Thoracic aorta (tissue), 2 donors: ENCODE measurements around the gene SGMS1. TPM values are rescaled to one million over a fixed set of nuclear protein-coding genes. Genes with fewer than 3 reads are reported as not detected.

ENCODE experiments used
- ATAC-seq: fragments of 150-250 bp; one replicate; pipeline ENCODE4 v1.8.0; 2017; ENCODE audit warnings: low read depth; ENCODE audit not compliant: insufficient number of reproducible peaks, low FRiP score
- DNase-seq: peaks from one replicate; pipeline ENCODE4 v3.0.0-alpha.2; 2020; ENCODE audit warnings: low spot score
- H3K27ac ChIP-seq, 2 donors: fragments of 200-600 bp; sonication (generic); 1 replicate in 1 of 2; 2 replicates in 1 of 2; pipeline ENCODE4 v1.5.1; 2016; ENCODE audit warnings: mild to moderate bottlenecking in 2 of 2, moderate library complexity in 2 of 2
- H3K27me3 ChIP-seq: fragments of 200-600 bp; sonication (generic); replicated peaks from 2 replicates; pipeline ENCODE4 v1.6.0; 2016; ENCODE audit warnings: mild to moderate bottlenecking; ENCODE audit not compliant: insufficient read depth
- H3K36me3 ChIP-seq: fragments of 200-600 bp; sonication (generic); one replicate; pipeline ENCODE4 v1.5.1; 2016
- H3K4me1 ChIP-seq, 2 donors: fragments of 200-600 bp; sonication (generic); 1 replicate in 1 of 2; 2 replicates in 1 of 2; pipeline versions ENCODE4 v1.5.1 to v1.6.0; 2016; ENCODE audit warnings: low read depth in 2 of 2, mild to moderate bottlenecking in 1 of 2; ENCODE audit not compliant: control insufficient read depth in 1 of 2
- H3K4me3 ChIP-seq: fragments of 200-600 bp; sonication (generic); 2 replicates; pipeline ENCODE4 v1.5.1; 2016; ENCODE audit warnings: mild to moderate bottlenecking
- H3K9me3 ChIP-seq: fragments of 200-600 bp; sonication (generic); 2 replicates; pipeline ENCODE4 v1.5.1; 2016
- total RNA-seq, 2 donors: library from RNA; depleted of rRNA; stranded (reverse); fragments of >200 nt; gene quantifications; one replicate each; pipeline versions ENCODE4 v1.1.0 to v1.2.3, GENCODE V29; 2016
- TF ChIP-seq, protein P1 (sequence below): fragments of 200-600 bp; sonication (generic); IDR thresholded peaks from one replicate; pipeline ENCODE4 v1.5.1; 2019; ENCODE audit warnings: antibody characterized with exemption

The SGMS1 gene
- total RNA-seq, 2 donors from 2014 or later = 60.5 to 92.3 TPM

DNA sequence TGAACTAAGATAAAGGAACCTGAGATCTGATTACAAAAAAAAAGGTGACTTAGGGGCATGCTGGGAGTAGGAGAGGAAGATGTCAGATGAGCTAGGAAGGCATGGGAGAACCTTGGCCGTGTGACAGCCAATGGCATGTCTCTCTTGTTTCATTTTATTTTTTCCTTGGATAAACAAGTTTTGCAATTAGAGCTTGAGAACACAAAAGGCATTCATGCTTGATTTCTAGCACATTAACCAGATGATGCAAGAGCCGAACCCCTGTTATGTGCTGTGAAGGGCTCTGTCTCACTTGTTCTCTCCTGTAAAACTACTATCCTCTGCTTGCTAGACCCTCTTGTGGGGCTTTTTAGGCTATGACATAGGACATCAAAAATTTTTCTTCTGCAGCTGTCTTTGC is 238.1 kb downstream of the SGMS1 start:
- Histone ChIP-seq H3K27me3 (no peaks in the 10 kb centered on the region), H3K4me1 (peaks cover 12 to 20% of the 10 kb centered on the region in 2 donors), H3K36me3 (no peaks in the 10 kb centered on the region), H3K9me3 (no peaks in the 10 kb centered on the region), H3K27ac (no peak overlapping the region), H3K4me3 (no peak overlapping the region)
- no peak for DNase-seq
- TF ChIP-seq, protein P1, sequence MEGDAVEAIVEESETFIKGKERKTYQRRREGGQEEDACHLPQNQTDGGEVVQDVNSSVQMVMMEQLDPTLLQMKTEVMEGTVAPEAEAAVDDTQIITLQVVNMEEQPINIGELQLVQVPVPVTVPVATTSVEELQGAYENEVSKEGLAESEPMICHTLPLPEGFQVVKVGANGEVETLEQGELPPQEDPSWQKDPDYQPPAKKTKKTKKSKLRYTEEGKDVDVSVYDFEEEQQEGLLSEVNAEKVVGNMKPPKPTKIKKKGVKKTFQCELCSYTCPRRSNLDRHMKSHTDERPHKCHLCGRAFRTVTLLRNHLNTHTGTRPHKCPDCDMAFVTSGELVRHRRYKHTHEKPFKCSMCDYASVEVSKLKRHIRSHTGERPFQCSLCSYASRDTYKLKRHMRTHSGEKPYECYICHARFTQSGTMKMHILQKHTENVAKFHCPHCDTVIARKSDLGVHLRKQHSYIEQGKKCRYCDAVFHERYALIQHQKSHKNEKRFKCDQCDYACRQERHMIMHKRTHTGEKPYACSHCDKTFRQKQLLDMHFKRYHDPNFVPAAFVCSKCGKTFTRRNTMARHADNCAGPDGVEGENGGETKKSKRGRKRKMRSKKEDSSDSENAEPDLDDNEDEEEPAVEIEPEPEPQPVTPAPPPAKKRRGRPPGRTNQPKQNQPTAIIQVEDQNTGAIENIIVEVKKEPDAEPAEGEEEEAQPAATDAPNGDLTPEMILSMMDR = no peak
- no peak for ATAC-seq

DNA sequence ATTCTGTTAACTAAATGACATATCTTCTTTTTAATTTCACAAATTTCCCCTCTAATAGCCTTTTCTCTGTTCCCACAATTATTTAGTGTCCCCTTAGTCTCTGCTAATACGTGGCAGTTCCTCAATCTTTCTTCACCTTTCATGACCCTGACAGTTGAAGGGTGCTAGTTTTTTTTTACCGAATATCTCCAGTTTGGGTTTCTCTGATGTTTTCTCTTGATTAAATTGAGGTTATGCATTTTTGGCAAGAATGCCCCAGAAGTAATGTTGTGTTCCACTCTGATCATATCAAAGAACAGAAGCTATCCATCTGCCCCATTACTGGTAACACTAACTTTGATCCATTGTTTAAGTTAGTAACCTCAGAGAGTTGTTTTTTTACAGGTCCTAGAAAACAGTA is 238.9 kb downstream of the SGMS1 start:
- ATAC-seq (no peak), DNase-seq (no peak)
- no peak overlapping the region for H3K4me3 ChIP-seq
- TF ChIP-seq, protein P1 = no peak
- no peaks in the 10 kb centered on the region for H3K9me3 ChIP-seq
- H3K4me1 ChIP-seq = peaks cover 17 to 25% of the 10 kb centered on the region in 2 donors
- no peaks in the 10 kb centered on the region for H3K27me3 ChIP-seq
- no peak overlapping the region for H3K27ac ChIP-seq
- no peaks in the 10 kb centered on the region for H3K36me3 ChIP-seq

DNA sequence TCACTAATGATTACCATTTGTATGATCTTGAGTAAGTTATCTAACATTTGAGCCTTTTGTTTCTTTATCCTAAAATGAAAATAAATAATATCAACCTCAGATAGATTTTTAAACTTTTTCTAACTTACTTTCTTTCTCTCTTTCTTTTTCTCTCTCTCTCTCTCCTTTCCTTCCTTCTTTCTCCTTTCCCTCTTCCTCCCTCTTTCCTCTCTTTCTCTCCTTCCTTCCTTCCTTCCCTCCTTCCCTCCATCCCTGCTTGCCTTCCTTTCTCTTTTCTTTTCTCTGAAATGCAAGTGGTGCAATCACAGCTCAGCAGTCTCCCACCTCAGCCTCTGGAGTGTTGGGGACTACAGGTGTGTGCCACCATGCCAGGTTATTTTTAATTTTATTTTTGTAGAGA is 239.5 kb downstream of the SGMS1 start:
- Histone ChIP-seq H3K4me3 (no peak overlapping the region), H3K27ac (no peak overlapping the region), H3K9me3 (no peaks in the 10 kb centered on the region), H3K36me3 (no peaks in the 10 kb centered on the region), H3K4me1 (peaks cover 19 to 30% of the 10 kb centered on the region in 2 donors), H3K27me3 (no peaks in the 10 kb centered on the region)
- no peak for ATAC-seq
- TF ChIP-seq, protein P1 = no peak
- no peak for DNase-seq

DNA sequence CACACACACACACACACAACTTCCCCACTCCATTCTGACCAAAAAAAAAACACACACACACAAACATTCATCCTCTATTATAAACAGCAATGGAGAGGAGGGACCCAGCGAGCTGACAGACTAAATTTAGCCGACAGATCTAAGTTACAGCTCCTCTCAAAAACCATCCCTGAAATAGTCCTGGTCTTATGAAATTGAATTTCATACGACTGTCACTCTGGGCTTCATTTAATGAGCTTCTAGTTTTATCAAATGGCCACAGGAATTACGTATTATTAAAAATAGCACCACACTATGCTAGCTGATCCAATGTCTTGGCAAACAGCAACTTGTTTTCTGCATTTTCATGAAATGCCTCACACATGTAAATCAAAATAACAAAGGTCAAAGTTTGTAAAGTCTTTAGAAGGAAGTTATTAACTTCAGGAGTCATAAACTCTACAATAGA is 241.2 kb downstream of the SGMS1 start:
- peaks cover 19 to 30% of the 10 kb centered on the region in 2 donors for H3K4me1 ChIP-seq

GRCh38 chr10:50381642-50382041 is 242.1 kb downstream of the SGMS1 start:
- DNase-seq (no peak), ATAC-seq (no peak)
- Histone ChIP-seq H3K36me3 (no peaks in the 10 kb centered on the region), H3K27ac (no peak overlapping the region), H3K27me3 (no peaks in the 10 kb centered on the region), H3K9me3 (no peaks in the 10 kb centered on the region), H3K4me1 (peaks cover 19 to 30% of the 10 kb centered on the region in 2 donors), H3K4me3 (no peak overlapping the region)
- TF ChIP-seq, protein P1 = no peak

More for the DNA sequence above, 241.2 kb downstream of the SGMS1 start:
- H3K9me3 ChIP-seq = no peaks in the 10 kb centered on the region
- H3K4me3 ChIP-seq = no peak overlapping the region
- no peak overlapping the region for H3K27ac ChIP-seq
- DNase-seq = no peak
- no peak for ATAC-seq
- H3K27me3 ChIP-seq = no peaks in the 10 kb centered on the region
- TF ChIP-seq, protein P1 = no peak
- H3K36me3 ChIP-seq = no peaks in the 10 kb centered on the region
